HEK293T (cell line): Measurements from ENCODE around the gene TSPAN18.

Source experiments
- CTCF ChIA-PET: fragments of 350-600 bp; formaldehyde crosslinking; extraction: SDS; loops from one replicate; lab custom pipeline; 2021; ENCODE audit warnings: antibody characterized with exemption, inconsistent platforms; lab: Yijun Ruan, JAX
- POLR2A ChIA-PET: fragments of 350-600 bp; formaldehyde crosslinking; extraction: SDS; loops from one replicate; lab custom pipeline; 2020; ENCODE audit warnings: antibody characterized with exemption, inconsistent platforms; lab: Yijun Ruan, JAX
- DNase-seq: peaks from one replicate; pipeline ENCODE4 v3.0.0; 2012; ENCODE audit warnings: mixed read lengths; ENCODE audit errors: extremely low spot score
- ARNT ChIP-seq: fragments of 450-650 bp; IDR thresholded peaks from 2 replicates; pipeline ENCODE4 v1.6.1; 2017; ENCODE audit warnings: mild to moderate bottlenecking
- BHLHE40 ChIP-seq: fragments of 450-650 bp; IDR thresholded peaks from 2 replicates; pipeline ENCODE4 v1.6.1; 2016; ENCODE audit warnings: mild to moderate bottlenecking, moderate library complexity, borderline replicate concordance
- CTBP1 ChIP-seq: fragments of 450-650 bp; IDR thresholded peaks from 2 replicates; pipeline ENCODE4 v1.6.1; 2016; ENCODE audit warnings: borderline replicate concordance
- ELF4 ChIP-seq: fragments of 450-650 bp; IDR thresholded peaks from 2 replicates; pipeline ENCODE4 v1.6.1; 2017; ENCODE audit warnings: antibody characterized with exemption
- FOXA1 ChIP-seq: fragments of 450-650 bp; IDR thresholded peaks from 2 replicates; pipeline ENCODE4 v1.6.1; 2016; ENCODE audit warnings: mild to moderate bottlenecking
- FOXK2 ChIP-seq: fragments of 450-650 bp; IDR thresholded peaks from 2 replicates; pipeline ENCODE4 v1.6.1; 2016; ENCODE audit warnings: mild to moderate bottlenecking
- FOXM1 ChIP-seq: fragments of 450-650 bp; IDR thresholded peaks from 2 replicates; pipeline ENCODE4 v1.6.1; 2017; ENCODE audit warnings: mild to moderate bottlenecking, borderline replicate concordance
- HDGF ChIP-seq: fragments of 450-650 bp; IDR thresholded peaks from 2 replicates; pipeline ENCODE4 v1.6.1; 2017; ENCODE audit warnings: antibody characterized with exemption, borderline replicate concordance
- L3MBTL2 ChIP-seq: fragments of 450-650 bp; conservative IDR thresholded peaks from 2 replicates; pipeline ENCODE4 v1.6.1; 2016; ENCODE audit warnings: mild to moderate bottlenecking
- LEF1 ChIP-seq: fragments of 450-650 bp; IDR thresholded peaks from 2 replicates; pipeline ENCODE4 v1.6.1; 2017; ENCODE audit warnings: mild to moderate bottlenecking, borderline replicate concordance
- NFRKB ChIP-seq: fragments of 450-650 bp; IDR thresholded peaks from 2 replicates; pipeline ENCODE4 v1.6.1; 2016; ENCODE audit warnings: mild to moderate bottlenecking, moderate library complexity
- PKNOX1 ChIP-seq: fragments of 450-650 bp; IDR thresholded peaks from 2 replicates; pipeline ENCODE4 v1.6.1; 2016
- SP1 ChIP-seq: fragments of 450-650 bp; IDR thresholded peaks from 2 replicates; pipeline ENCODE4 v1.6.1; 2017
- SUZ12 ChIP-seq: fragments of 450-650 bp; IDR thresholded peaks from 2 replicates; pipeline ENCODE4 v1.6.1; 2016; ENCODE audit warnings: mild to moderate bottlenecking
- TARDBP ChIP-seq: fragments of 450-650 bp; IDR thresholded peaks from 2 replicates; pipeline ENCODE4 v1.6.1; 2016
- ZNF384 ChIP-seq: fragments of 450-650 bp; IDR thresholded peaks from 2 replicates; pipeline ENCODE4 v1.6.1; 2016

The TSPAN18 gene

GRCh38 chr11:44750551-44751465 lies 24.0 kb downstream of the TSPAN18 start:
- TF ChIP-seq FOXK2, result no peak
- ChIA-PET POLR2A (no interaction called here), CTCF (interaction anchor here (0.6 kb wide), 1 partner anchor 354 kb away, joined by 5 read pairs; no protein-coding TSS in a partner anchor)
- DNase-seq, result no peak

GRCh38 chr11:44752300-44752699 lies 25.5 kb downstream of the TSPAN18 start:
- DNase-seq, result no peak
- ChIA-PET CTCF (no interaction called here), POLR2A (no interaction called here)
- TF ChIP-seq HDGF (no peak), BHLHE40 (no peak), PKNOX1 (no peak), FOXM1 (no peak), FOXA1 (no peak), L3MBTL2 (no peak), ZNF384 (no peak), LEF1 (no peak)

- ChIA-PET CTCF (no interaction called here), POLR2A (no interaction called here)
- TF ChIP-seq LEF1, result no peak
- TF ChIP-seq ZNF384, result no peak
- no peak for TF ChIP-seq SP1
- no peak for TF ChIP-seq ELF4
- no peak for TF ChIP-seq FOXM1
- TF ChIP-seq PKNOX1, result no peak
- TF ChIP-seq ARNT, result no peak
- no peak for TF ChIP-seq SUZ12
- TF ChIP-seq FOXK2, result no peak
- no peak for TF ChIP-seq TARDBP
- no peak for TF ChIP-seq CTBP1
- TF ChIP-seq NFRKB, result no peak
- no peak for TF ChIP-seq HDGF
- no peak for TF ChIP-seq FOXA1
- no peak for TF ChIP-seq L3MBTL2
- no peak for TF ChIP-seq BHLHE40
- DNase-seq, result no peak
These were observed 26.0 kb downstream of the TSPAN18 start for GRCh38 chr11:44752713-44753112.

GRCh38 chr11:44753961-44754645 lies 27.3 kb downstream of the TSPAN18 start:
- DNase-seq, result no peak
- TF ChIP-seq CTBP1 (no peak), BHLHE40 (no peak), HDGF (no peak), FOXK2 (no peak), PKNOX1 (no peak), ZNF384 (no peak), TARDBP (no peak), SUZ12 (no peak), FOXA1 (no peak), ARNT (no peak), FOXM1 (no peak), ELF4 (no peak), L3MBTL2 (no peak), LEF1 (no peak), SP1 (no peak), NFRKB (no peak)
- CTCF ChIA-PET, result interaction anchor here (0.6 kb wide), 1 partner anchor 97 kb away, joined by 3 read pairs; no protein-coding TSS in a partner anchor
- POLR2A ChIA-PET, result no interaction called here

GRCh38 chr11:44754876-44755555 lies 28.3 kb downstream of the TSPAN18 start:
- no peak for TF ChIP-seq SP1
- TF ChIP-seq FOXK2, result no peak

More at GRCh38 chr11:44754876-44755555, 28.3 kb downstream of the TSPAN18 start:
- ChIA-PET CTCF (no interaction called here), POLR2A (no interaction called here)
- no peak for DNase-seq
